GM21825 (cell line): ENCODE data around the gene PLEKHG7.
"Not testable (repeated sequence)": the region's sequence is repeated elsewhere in the genome, so short reads cannot be mapped to it uniquely, and the experiment has no call there.

Experiments
- ATAC-seq: cut with Tn5 transposase; IDR thresholded peaks from one replicate; pipeline ENCODE4 v1.9.1; 2021; ENCODE audit warnings: mild to moderate bottlenecking, moderate library complexity; ENCODE audit not compliant: unreplicated experiment

The PLEKHG7 gene

DNA sequence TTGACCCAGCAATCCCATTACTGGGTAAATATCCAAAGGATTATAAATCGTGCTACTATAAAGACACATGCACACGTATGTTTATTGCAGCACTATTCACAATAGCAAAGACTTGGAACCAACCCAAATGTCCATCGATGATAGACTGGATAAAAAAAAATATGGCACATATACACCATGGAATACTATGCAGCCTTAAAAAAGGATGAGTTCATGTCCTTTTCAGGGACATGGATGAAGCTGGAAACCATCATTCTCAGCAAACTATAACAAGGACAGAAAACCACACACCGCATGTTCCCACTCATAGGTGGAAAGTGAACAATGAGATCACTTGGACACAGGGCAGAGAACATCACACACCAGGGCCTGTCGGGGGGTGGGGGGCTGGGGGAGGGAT is 91.6 kb downstream of the PLEKHG7 start:
- not testable (repeated sequence) for ATAC-seq

DNA sequence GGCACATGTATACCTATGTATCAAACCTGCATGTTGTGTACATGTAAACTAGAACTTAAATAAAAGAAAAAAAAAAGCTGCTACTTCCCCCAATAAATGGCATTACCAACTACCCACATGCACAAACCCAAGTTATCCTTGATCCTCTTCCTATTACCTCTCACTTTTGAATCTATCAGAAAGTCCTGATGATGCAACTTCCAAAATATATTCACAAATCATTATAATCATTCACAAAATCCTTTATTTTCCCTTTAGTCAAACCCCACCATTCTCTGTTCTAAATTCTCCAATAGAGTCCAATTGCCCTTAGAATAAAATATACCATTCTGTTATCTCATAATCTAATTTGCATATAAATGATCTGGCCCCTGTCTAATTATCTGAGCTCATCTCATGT is 92.0 kb downstream of the PLEKHG7 start:
- ATAC-seq = no peak

DNA sequence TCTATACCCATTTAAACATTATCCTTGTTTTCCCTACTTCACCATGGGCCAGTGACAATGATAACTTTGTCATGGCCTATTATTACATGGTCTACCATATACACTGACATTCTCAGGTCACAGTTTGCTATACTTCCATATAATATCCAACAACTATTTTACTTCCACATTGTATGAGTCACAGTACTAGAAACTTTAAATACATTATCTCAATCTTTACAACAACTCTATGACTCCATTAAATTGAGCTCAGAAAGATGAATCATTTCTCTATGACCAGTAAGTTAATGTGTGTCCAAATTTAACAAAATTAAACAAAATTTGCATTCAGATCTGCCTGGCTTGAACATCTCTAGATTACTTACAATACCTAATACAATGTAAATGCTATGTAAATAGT is 93.9 kb downstream of the PLEKHG7 start:
- no peak for ATAC-seq

DNA sequence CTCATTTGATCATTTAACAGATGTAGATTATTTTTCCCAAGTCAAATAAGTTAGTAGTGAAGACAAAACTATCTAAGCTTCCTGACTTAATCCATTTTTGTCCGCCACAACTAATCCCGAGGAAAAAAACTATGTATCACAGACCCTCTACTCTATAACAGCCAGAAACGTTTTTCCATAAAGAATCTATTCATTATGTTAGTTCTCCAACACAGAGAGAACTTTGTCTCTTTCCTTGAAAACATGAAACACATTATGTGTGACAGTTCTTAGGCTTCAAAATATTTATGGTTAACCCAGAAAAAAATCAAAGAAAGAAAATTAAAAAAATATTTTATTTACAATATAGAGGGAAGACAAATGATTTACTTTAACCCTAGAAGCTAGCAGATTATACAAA is 100.1 kb downstream of the PLEKHG7 start:
- ATAC-seq = no peak

DNA sequence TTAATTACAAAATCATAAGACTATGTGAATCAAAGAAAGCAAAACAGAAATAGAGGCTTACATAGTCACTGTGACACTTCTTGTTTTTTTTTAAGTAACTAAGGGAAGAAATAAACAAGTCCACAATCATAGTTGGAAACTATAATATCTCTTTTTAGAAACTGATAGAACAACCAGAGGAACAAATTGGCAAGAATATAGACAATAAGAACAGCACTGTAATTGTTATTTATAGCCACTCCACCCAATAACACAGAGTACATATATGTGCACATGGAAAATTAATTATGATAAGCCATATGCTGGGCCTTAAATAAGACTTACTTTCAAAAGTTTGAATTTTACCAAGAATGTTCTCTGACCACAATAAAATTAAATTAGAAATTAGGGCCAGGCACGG is 101.1 kb downstream of the PLEKHG7 start:
- no peak for ATAC-seq

DNA sequence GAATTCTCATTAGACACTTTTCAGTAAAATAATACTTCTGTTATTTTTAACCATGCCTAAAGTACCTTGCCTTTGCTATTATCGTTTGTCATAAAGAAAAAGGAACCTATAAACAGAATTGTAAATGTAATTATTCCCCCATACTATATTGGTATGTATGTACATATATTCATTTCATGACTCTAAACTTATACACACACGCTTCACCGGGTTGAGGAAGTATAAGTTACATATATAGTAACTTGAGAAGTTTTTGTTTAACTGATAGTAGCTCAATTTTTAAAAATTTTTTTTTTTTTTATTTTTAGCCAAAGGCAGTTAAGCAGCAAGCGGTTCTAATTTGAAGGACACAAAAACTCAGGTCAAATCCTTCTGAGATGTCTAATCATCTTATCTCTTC is 107.6 kb downstream of the PLEKHG7 start:
- peak; percentile 63 for ATAC-seq

DNA sequence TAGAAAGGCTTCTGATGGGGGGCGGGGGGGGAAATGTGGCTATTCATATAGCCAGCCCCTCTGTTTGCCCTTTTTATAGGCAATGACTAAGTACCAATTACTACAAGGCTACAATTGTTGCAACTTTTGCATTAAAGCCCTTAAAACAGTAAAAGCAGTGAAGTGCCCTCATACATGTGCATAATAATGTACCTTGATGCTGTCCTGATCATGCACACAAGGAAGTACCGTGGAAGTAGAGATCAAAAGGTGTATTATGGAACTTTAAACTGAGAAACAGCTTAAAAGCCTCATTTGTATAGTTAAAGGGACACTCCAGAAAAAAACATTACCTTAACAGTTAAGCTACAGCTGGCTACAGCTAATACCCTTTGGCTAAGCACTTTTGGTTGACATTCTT is 111.8 kb downstream of the PLEKHG7 start:
- ATAC-seq = no peak

DNA sequence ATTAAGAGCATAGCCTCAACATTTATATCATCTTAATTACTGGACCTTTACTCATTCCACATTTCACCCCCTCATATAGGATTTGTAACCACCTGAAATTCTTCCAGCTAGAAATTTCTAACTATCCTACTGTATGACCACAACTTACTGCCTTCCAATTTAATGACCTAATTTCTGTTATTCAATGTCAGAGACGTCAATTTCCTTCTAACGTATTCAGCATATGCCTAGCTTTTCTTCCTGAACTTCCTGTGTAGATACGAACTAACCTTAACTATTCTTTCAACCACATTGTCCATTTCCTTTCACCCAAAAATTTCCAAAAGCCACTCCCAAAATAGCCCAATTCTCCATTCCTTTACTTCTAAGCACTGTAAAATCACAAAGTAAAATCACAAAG is 118.4 kb downstream of the PLEKHG7 start:
- no peak for ATAC-seq
